Lower leg skin (tissue), 4 donors: ENCODE results near the gene SETD3. TPM values are rescaled to one million over a fixed set of nuclear protein-coding genes. Genes with fewer than 3 reads are reported as not detected.
A peak's percentile ranks its signal among the peaks of the same experiment; 100 is the strongest.

Experiments used
- DNase-seq, 2 donors: peaks; one replicate each; pipeline ENCODE4 v3.0.0-alpha.2; 2019; ENCODE audit warnings: low spot score in 2 of 2
- H3K4me3 ChIP-seq: fragments of 200-600 bp; sonication (generic); 2 replicates; pipeline ENCODE4 v1.5.1; 2017; ENCODE audit warnings: mild to moderate bottlenecking, low read depth; ENCODE audit not compliant: poor library complexity, severe bottlenecking
- POLR2A ChIP-seq, 2 donors: fragments of 450-650 bp; IDR thresholded peaks; one replicate each; pipeline ENCODE4 v1.6.1; 2016 to 2017; ENCODE audit warnings: antibody characterized with exemption in 2 of 2, mild to moderate bottlenecking in 1 of 2, moderate library complexity in 1 of 2
- WGBS, 2 donors: methylation state at CpG; one replicate each; pipeline ENCODE4 v1.1.5; 2018; 5-methylcytosine and 5-hydroxymethylcytosine counted together
- intact Hi-C: fragments of 100-400 bp; cut with DNase I; formaldehyde crosslinking; loops from one replicate; pipeline ENCODE4 v1.15.0; 2023; ENCODE audit warnings: low total_unique reads
- total RNA-seq, 4 donors: library from RNA; depleted of rRNA; stranded (reverse); fragments of >200 nt; gene quantifications; one replicate each; pipeline ENCODE4 v1.1.0, GENCODE V29; 2016
- TF ChIP-seq, protein P1 (sequence below), 3 donors: fragments of 450-650 bp; IDR thresholded peaks; one replicate each; pipeline ENCODE4 v1.5.1; 2016; ENCODE audit warnings: antibody characterized with exemption in 3 of 3, mild to moderate bottlenecking in 3 of 3, moderate library complexity in 2 of 3

Gene SETD3
- total RNA-seq, 4 donors from 2014 or later = 36.8 to 62.5 (median 47.6) TPM

DNA sequence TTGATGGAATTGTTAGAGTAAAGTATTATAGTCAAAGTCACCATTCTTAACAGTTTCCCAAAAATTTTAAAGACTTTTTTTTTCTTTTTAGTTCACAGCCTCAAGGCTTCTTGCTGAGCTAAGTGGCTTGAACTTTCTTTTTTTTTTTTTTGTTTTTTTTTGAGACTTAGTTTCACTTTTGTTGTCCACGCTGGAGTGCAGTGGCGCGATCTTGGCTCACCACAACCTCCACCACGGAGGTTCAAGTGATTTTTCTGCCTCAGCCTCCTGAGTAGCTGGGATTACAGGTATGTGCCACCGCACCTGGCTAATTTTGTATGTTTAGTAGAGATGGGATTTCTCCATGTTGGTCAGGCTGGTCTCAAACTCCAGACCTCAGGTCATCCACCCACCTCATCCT, 92.8 kb downstream of the SETD3 start:
- 79 to 88% methylated on average over 5 of the region's 5 CpGs for WGBS, 2 donors

DNA sequence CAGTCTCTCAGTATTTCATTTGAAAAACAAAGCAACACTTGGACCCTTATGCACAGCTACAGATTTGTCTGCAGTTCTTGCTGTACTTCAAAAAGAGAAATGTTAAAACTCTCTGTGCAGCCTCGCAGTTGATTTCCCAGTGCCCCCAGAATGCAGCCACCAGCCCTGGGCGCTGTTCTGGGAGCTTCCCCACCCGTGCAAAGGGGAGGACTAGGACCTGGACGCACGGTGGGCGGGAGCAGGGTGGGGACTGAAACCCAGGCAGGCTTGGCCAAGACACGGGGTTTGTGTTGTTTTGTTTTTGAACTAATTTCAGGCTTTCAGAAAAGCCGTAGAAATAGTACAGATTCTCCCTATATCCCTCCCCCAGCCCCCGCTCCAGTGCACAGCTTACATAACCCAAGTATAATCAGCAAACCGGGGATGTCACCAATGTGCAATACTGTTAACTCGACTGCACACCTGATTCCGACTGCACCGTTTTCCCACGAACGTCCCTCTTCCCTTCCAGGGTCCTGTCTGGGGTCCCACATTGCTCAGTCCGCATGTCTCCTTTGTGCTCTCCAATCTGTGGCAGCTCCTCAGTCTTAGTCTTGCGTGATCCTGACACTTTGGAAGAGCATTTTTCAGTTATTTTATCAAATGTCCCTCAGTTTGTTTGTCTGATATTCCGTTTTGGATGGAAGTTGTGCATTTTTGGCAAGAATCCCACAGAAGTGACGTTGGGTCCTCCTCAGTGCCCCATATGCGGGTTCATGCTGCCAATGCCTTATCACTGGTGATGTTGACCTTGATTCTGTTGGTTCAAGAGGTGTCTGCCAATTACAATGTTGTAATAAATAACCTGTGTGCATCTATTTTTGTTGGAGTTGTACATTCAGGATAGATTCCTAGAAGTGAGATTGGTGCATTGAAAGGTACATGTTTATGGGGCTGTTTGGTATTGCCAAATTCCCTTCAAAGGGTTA, 95.9 kb downstream of the SETD3 start:
- TF ChIP-seq POLR2A (IDR thresholded peaks at IDR 0.05) = no peak
- TF ChIP-seq, protein P1, sequence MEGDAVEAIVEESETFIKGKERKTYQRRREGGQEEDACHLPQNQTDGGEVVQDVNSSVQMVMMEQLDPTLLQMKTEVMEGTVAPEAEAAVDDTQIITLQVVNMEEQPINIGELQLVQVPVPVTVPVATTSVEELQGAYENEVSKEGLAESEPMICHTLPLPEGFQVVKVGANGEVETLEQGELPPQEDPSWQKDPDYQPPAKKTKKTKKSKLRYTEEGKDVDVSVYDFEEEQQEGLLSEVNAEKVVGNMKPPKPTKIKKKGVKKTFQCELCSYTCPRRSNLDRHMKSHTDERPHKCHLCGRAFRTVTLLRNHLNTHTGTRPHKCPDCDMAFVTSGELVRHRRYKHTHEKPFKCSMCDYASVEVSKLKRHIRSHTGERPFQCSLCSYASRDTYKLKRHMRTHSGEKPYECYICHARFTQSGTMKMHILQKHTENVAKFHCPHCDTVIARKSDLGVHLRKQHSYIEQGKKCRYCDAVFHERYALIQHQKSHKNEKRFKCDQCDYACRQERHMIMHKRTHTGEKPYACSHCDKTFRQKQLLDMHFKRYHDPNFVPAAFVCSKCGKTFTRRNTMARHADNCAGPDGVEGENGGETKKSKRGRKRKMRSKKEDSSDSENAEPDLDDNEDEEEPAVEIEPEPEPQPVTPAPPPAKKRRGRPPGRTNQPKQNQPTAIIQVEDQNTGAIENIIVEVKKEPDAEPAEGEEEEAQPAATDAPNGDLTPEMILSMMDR (IDR thresholded peaks at IDR 0.05) = no peak
- peak in 1 of 2 donors; percentile 58 for DNase-seq
- intact Hi-C loops = no loop called here
- WGBS, 2 donors = 76 to 80% methylated on average over 20 of the region's 20 CpGs
- no peak overlapping the region for H3K4me3 ChIP-seq

More for the DNA sequence above, 92.8 kb downstream of the SETD3 start:
- no peak for TF ChIP-seq POLR2A (IDR thresholded peaks at IDR 0.05)
- TF ChIP-seq, protein P1 (IDR thresholded peaks at IDR 0.05) = no peak
- no peak for DNase-seq
- intact Hi-C loops = no loop called here
- no peak overlapping the region for H3K4me3 ChIP-seq

DNA sequence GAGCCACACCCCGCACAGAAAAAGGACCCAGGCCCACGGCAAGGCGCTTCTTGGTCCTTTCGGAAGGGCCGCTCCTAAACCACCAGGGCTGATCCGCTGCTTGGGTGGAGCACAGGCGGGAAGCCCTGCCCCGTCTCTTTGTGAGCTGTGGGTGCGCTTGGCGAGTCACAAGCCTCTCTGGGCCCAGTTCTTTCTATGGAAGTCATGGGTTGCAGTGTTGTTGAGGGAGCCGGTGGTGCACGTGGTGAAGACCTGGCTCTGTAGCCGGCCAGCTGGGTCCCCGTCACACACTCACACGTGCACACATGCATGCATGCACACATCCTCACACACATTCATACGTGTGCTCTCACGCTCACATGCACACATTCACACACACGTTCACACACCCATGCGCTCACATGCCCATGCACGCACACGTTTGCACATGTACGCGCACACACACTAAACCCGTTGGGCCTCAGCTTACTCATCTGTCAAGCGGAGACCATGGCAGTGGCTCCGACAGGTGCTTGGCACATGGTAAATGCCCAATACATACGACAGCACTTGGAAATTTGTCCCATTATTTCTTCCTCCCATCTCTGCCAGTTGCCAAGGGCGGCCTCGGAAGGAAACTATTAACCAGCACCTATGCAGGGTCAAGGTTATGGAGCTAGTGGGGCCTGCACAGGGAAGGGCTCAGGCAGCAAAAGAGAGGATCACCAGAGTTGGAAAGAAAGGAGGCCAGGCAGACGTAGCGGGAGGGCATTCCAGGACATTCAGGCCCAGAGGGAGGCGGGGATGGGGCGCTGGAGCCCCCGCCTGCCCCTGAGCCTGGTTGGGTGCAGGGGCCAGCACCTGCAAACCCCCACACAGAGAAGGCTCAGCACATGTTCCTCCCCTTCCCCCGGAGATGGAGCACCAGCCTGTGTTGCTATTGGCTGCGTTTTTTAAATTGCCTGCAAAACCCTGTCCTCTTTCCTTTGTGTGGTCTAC, 96.9 kb downstream of the SETD3 start:
- peak in 1 of 2 donors; percentile 48 for DNase-seq
- no peak for TF ChIP-seq POLR2A (IDR thresholded peaks at IDR 0.05)
- TF ChIP-seq, protein P1 (IDR thresholded peaks at IDR 0.05) = no peak
- intact Hi-C loops = no loop called here
- 85% methylated on average over 36 of the region's 36 CpGs for WGBS, 2 donors
- H3K4me3 ChIP-seq = no peak overlapping the region

DNA sequence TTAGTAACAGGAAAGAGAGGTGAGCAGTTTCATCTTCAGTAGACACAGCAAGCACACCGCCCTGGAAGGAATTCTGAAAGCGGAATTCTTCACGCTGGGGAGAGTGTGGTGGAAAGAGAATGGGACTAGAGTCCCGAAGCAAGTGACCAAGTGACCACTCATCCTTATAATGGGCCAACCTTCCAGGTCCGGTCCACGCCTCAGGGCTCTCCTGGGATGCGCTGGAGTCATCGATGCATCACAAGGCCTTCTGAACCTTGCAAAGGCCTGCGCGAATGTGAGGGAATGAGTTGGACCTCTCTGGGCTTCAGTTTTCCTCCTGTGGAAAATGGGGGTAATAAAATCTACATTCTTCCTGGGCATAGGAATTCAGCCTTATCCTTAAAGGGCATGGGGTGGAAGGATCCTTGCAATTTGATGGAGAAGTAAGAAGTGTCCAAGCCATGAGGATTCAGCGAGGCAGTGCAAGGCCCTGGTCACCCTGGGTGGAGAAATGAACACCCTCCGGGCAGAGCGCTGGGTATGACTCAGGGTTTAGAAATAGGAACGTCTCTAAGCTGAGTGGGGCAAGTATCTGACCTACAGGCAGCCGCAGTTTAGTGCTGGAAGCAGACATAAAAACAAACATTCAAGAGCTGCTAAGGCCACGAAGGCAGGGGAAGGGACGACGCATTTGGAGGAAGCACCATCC, 97.7 kb downstream of the SETD3 start:
- intact Hi-C loops = no loop called here
- WGBS, 2 donors = 88 to 89% methylated on average over 18 of the region's 18 CpGs
- H3K4me3 ChIP-seq = no peak overlapping the region
- peak in 1 of 2 donors; percentile 42 for DNase-seq
- TF ChIP-seq, protein P1 (IDR thresholded peaks at IDR 0.05) = no peak
- TF ChIP-seq POLR2A (IDR thresholded peaks at IDR 0.05) = no peak

DNA sequence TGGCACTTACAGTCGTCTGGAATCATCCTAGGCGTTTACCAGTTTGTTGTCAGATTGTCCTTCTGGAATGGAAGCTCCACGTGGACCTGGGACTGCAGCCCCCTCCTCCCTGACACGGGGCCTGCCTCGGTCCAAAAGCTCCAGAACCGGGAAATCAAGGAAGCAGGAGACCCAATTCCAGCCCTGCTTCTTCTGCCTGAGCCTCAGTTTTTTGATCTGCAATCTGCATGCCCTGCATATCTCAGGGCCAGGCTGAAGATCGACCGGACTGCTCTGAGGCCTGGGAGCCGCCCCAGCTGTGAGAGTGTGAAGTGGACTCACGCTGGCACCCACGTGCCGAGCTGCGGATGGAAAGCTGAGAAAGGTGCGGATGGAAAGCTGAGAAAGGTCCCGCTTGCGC, 98.6 kb downstream of the SETD3 start:
- WGBS, 2 donors = 75 to 80% methylated on average over 16 of the region's 16 CpGs
- TF ChIP-seq, protein P1 (IDR thresholded peaks at IDR 0.05) = no peak
- TF ChIP-seq POLR2A (IDR thresholded peaks at IDR 0.05) = no peak

More for the DNA sequence above, 98.6 kb downstream of the SETD3 start:
- intact Hi-C loops = no loop called here
- H3K4me3 ChIP-seq = no peak overlapping the region
- DNase-seq = peak in 1 of 2 donors; percentile 75
